ENCODE measurements around the gene HDAC5. TPM values are rescaled to one million over a fixed set of nuclear protein-coding genes. Genes with fewer than 3 reads are reported as not detected.
A peak's percentile ranks its signal among the peaks of the same experiment; 100 is the strongest.

The HDAC5 gene
- total RNA-seq, 1 donor from 2014 or later: 44.4 TPM

GRCh38 chr17:44074231-44074910 is 49.1 kb downstream of the HDAC5 start:
- Histone ChIP-seq H3K9me3 (ENCODE audit: control insufficient read depth in 3 of 3, low read length in 3 of 3) (no peaks in the 10 kb centered on the region), H3K4me1 (ENCODE audit: control insufficient read depth in 3 of 3, insufficient read depth in 3 of 3, low read length in 3 of 3) (peaks cover 18 to 46% (median 43%) of the 10 kb centered on the region in 3 donors), H3K27ac (ENCODE audit: low read depth, low read length) (peak overlapping the region; percentile 11), H3K4me3 (ENCODE audit: low read length in 3 of 3) (no peak overlapping the region), H3K9ac (ENCODE audit: low read depth in 1 of 3, low read length in 3 of 3) (peak overlapping the region in 1 of 3 donors; percentile 57), H3K27me3 (ENCODE audit: control insufficient read depth in 3 of 3, insufficient read depth in 3 of 3, low read length in 3 of 3) (no peaks in the 10 kb centered on the region), H3K36me3 (ENCODE audit: control insufficient read depth in 3 of 3, insufficient read depth in 3 of 3, low read length in 3 of 3) (peaks cover 35 to 40% (median 38%) of the 10 kb centered on the region in 3 donors)

- Histone ChIP-seq H3K4me3 (ENCODE audit: low read length in 3 of 3) (peak overlapping the region; percentile 94 to 96 (median 95)), H3K4me1 (ENCODE audit: control insufficient read depth in 3 of 3, insufficient read depth in 3 of 3, low read length in 3 of 3) (peaks cover 25 to 48% (median 43%) of the 10 kb centered on the region in 3 donors), H3K36me3 (ENCODE audit: control insufficient read depth in 3 of 3, insufficient read depth in 3 of 3, low read length in 3 of 3) (peaks cover 14 to 17% (median 17%) of the 10 kb centered on the region in 3 donors), H3K27ac (ENCODE audit: low read depth, low read length) (peak overlapping the region; percentile 84), H3K9ac (ENCODE audit: low read depth in 1 of 3, low read length in 3 of 3) (peak overlapping the region; percentile 57 to 90 (median 89)), H3K27me3 (ENCODE audit: control insufficient read depth in 3 of 3, insufficient read depth in 3 of 3, low read length in 3 of 3) (no peaks in the 10 kb centered on the region), H3K9me3 (ENCODE audit: control insufficient read depth in 3 of 3, low read length in 3 of 3) (no peaks in the 10 kb centered on the region)
Measured at GRCh38 chr17:44071772-44072171, 51.7 kb downstream of the HDAC5 start.

GRCh38 chr17:44071198-44071520 is 52.3 kb downstream of the HDAC5 start:
- peak overlapping the region; percentile 84 for H3K27ac ChIP-seq (ENCODE audit: low read depth, low read length)
- peaks cover 26 to 47% (median 42%) of the 10 kb centered on the region in 3 donors for H3K4me1 ChIP-seq (ENCODE audit: control insufficient read depth in 3 of 3, insufficient read depth in 3 of 3, low read length in 3 of 3)
- H3K9me3 ChIP-seq (ENCODE audit: control insufficient read depth in 3 of 3, low read length in 3 of 3): no peaks in the 10 kb centered on the region
- peaks cover 10 to 12% (median 10%) of the 10 kb centered on the region in 3 donors for H3K36me3 ChIP-seq (ENCODE audit: control insufficient read depth in 3 of 3, insufficient read depth in 3 of 3, low read length in 3 of 3)
- peak overlapping the region; percentile 94 to 96 (median 95) for H3K4me3 ChIP-seq (ENCODE audit: low read length in 3 of 3)
- H3K27me3 ChIP-seq (ENCODE audit: control insufficient read depth in 3 of 3, insufficient read depth in 3 of 3, low read length in 3 of 3): no peaks in the 10 kb centered on the region
- H3K9ac ChIP-seq (ENCODE audit: low read depth in 1 of 3, low read length in 3 of 3): peak overlapping the region; percentile 83 to 90 (median 89)

GRCh38 chr17:44070455-44071197 is 52.8 kb downstream of the HDAC5 start, which contains the start of gene G6PC3:
G6PC3 (plus strand) TSS chr17:44070735; CDS start chr17:44070966, 231 bp downstream.
- Histone ChIP-seq H3K27ac (ENCODE audit: low read depth, low read length) (peak within 1 kb of the TSS; percentile 84), H3K4me3 (ENCODE audit: low read length in 3 of 3) (peak within 1 kb of the TSS; percentile 94 to 96 (median 95)), H3K4me1 (ENCODE audit: control insufficient read depth in 3 of 3, insufficient read depth in 3 of 3, low read length in 3 of 3) (peaks cover 29 to 51% (median 40%) of the 10 kb centered on the region in 3 donors), H3K9ac (ENCODE audit: low read depth in 1 of 3, low read length in 3 of 3) (peak within 1 kb of the TSS; percentile 83 to 90 (median 89)), H3K9me3 (ENCODE audit: control insufficient read depth in 3 of 3, low read length in 3 of 3) (no peaks in the 10 kb centered on the region), H3K36me3 (ENCODE audit: control insufficient read depth in 3 of 3, insufficient read depth in 3 of 3, low read length in 3 of 3) (peaks cover 5 to 10% (median 10%) of the 10 kb centered on the region in 3 donors), H3K27me3 (ENCODE audit: control insufficient read depth in 3 of 3, insufficient read depth in 3 of 3, low read length in 3 of 3) (no peaks in the 10 kb centered on the region)

GRCh38 chr17:44069974-44070454 is 53.4 kb downstream of the HDAC5 start:
- peak overlapping the region; percentile 62 to 83 (median 72) for H3K9ac ChIP-seq (ENCODE audit: low read depth in 1 of 3, low read length in 3 of 3)
- H3K4me1 ChIP-seq (ENCODE audit: control insufficient read depth in 3 of 3, insufficient read depth in 3 of 3, low read length in 3 of 3): peaks cover 35 to 47% (median 37%) of the 10 kb centered on the region in 3 donors
- H3K36me3 ChIP-seq (ENCODE audit: control insufficient read depth in 3 of 3, insufficient read depth in 3 of 3, low read length in 3 of 3): peaks cover 0 to 5% (median 4%) of the 10 kb centered on the region in 3 donors
- H3K9me3 ChIP-seq (ENCODE audit: control insufficient read depth in 3 of 3, low read length in 3 of 3): no peaks in the 10 kb centered on the region
- no peaks in the 10 kb centered on the region for H3K27me3 ChIP-seq (ENCODE audit: control insufficient read depth in 3 of 3, insufficient read depth in 3 of 3, low read length in 3 of 3)
- H3K4me3 ChIP-seq (ENCODE audit: low read length in 3 of 3): peak overlapping the region; percentile 48 to 95 (median 72)
- peak overlapping the region; percentile 84 for H3K27ac ChIP-seq (ENCODE audit: low read depth, low read length)

GRCh38 chr17:44067545-44067940 is 55.9 kb downstream of the HDAC5 start:
- peaks cover 26 to 39% (median 35%) of the 10 kb centered on the region in 3 donors for H3K4me1 ChIP-seq (ENCODE audit: control insufficient read depth in 3 of 3, insufficient read depth in 3 of 3, low read length in 3 of 3)
- peaks cover 0 to 9% (median 7%) of the 10 kb centered on the region in 3 donors for H3K36me3 ChIP-seq (ENCODE audit: control insufficient read depth in 3 of 3, insufficient read depth in 3 of 3, low read length in 3 of 3)
- no peak overlapping the region for H3K9ac ChIP-seq (ENCODE audit: low read depth in 1 of 3, low read length in 3 of 3)
- H3K27me3 ChIP-seq (ENCODE audit: control insufficient read depth in 3 of 3, insufficient read depth in 3 of 3, low read length in 3 of 3): no peaks in the 10 kb centered on the region
- H3K9me3 ChIP-seq (ENCODE audit: control insufficient read depth in 3 of 3, low read length in 3 of 3): no peaks in the 10 kb centered on the region
- no peak overlapping the region for H3K27ac ChIP-seq (ENCODE audit: low read depth, low read length)
- H3K4me3 ChIP-seq (ENCODE audit: low read length in 3 of 3): no peak overlapping the region

- H3K4me1 ChIP-seq (ENCODE audit: control insufficient read depth in 3 of 3, insufficient read depth in 3 of 3, low read length in 3 of 3): peaks cover 18 to 31% (median 27%) of the 10 kb centered on the region in 3 donors
Measured at GRCh38 chr17:44066204-44066930, 57.1 kb downstream of the HDAC5 start, which contains the start of gene LSM12. LSM12 (minus strand) TSS chr17:44066671; CDS start chr17:44066587, 84 bp downstream.

GRCh38 chr17:44065668-44066203 is 57.7 kb downstream of the HDAC5 start:
- Histone ChIP-seq H3K27me3 (ENCODE audit: control insufficient read depth in 3 of 3, insufficient read depth in 3 of 3, low read length in 3 of 3) (no peaks in the 10 kb centered on the region), H3K27ac (ENCODE audit: low read depth, low read length) (peak overlapping the region; percentile 93), H3K36me3 (ENCODE audit: control insufficient read depth in 3 of 3, insufficient read depth in 3 of 3, low read length in 3 of 3) (peaks cover 3 to 20% (median 12%) of the 10 kb centered on the region in 3 donors), H3K4me3 (ENCODE audit: low read length in 3 of 3) (peak overlapping the region; percentile 77 to 87 (median 82)), H3K9ac (ENCODE audit: low read depth in 1 of 3, low read length in 3 of 3) (peak overlapping the region; percentile 71 to 90 (median 82)), H3K9me3 (ENCODE audit: control insufficient read depth in 3 of 3, low read length in 3 of 3) (no peaks in the 10 kb centered on the region), H3K4me1 (ENCODE audit: control insufficient read depth in 3 of 3, insufficient read depth in 3 of 3, low read length in 3 of 3) (peaks cover 14 to 25% (median 21%) of the 10 kb centered on the region in 3 donors)

More at GRCh38 chr17:44066204-44066930, 57.1 kb downstream of the HDAC5 start, which contains the start of gene LSM12:
- H3K27me3 ChIP-seq (ENCODE audit: control insufficient read depth in 3 of 3, insufficient read depth in 3 of 3, low read length in 3 of 3): no peaks in the 10 kb centered on the region
- peak within 1 kb of the TSS; percentile 77 to 91 (median 82) for H3K4me3 ChIP-seq (ENCODE audit: low read length in 3 of 3)
- peak within 1 kb of the TSS; percentile 71 to 90 (median 82) for H3K9ac ChIP-seq (ENCODE audit: low read depth in 1 of 3, low read length in 3 of 3)
- H3K36me3 ChIP-seq (ENCODE audit: control insufficient read depth in 3 of 3, insufficient read depth in 3 of 3, low read length in 3 of 3): peaks cover 3 to 18% (median 11%) of the 10 kb centered on the region in 3 donors
- H3K9me3 ChIP-seq (ENCODE audit: control insufficient read depth in 3 of 3, low read length in 3 of 3): no peaks in the 10 kb centered on the region
- peak within 1 kb of the TSS; percentile 93 for H3K27ac ChIP-seq (ENCODE audit: low read depth, low read length)

All from skeletal muscle tissue (tissue), 4 donors.